Measurements from ENCODE around the gene KRT8. TPM values are rescaled to one million over a fixed set of nuclear protein-coding genes. Genes with fewer than 3 reads are reported as not detected.

KRT8 gene
- total RNA-seq, 1 donor from 2014 or later = 54.3 TPM

- no peak for TF ChIP-seq CTCF (IDR thresholded peaks at IDR 0.05)
- no peak for DNase-seq (ENCODE audit: low spot score in 2 of 2)
- no peaks in the 10 kb centered on the region for H3K9me3 ChIP-seq
- no peaks in the 10 kb centered on the region for H3K27me3 ChIP-seq
- intact Hi-C loops (cut with DNase I) = no loop called here
- H3K27ac ChIP-seq = no peak overlapping the region
- H3K4me1 ChIP-seq = no peaks in the 10 kb centered on the region
- no peaks in the 10 kb centered on the region for H3K36me3 ChIP-seq
- H3K4me3 ChIP-seq = no peak overlapping the region
Measured at GRCh38 chr12:52909331-52909730, 4.5 kb upstream of the KRT8 start.

GRCh38 chr12:52907092-52907810 lies 2.4 kb upstream of the KRT8 start:
- Histone ChIP-seq H3K27me3 (no peaks in the 10 kb centered on the region), H3K4me1 (peaks cover 0 to 10% of the 10 kb centered on the region in 2 donors), H3K9me3 (no peaks in the 10 kb centered on the region), H3K4me3 (no peak overlapping the region), H3K27ac (no peak overlapping the region), H3K36me3 (no peaks in the 10 kb centered on the region)
- no peak for DNase-seq (ENCODE audit: low spot score in 2 of 2)
- intact Hi-C loops (cut with DNase I) = no loop called here
- no peak for TF ChIP-seq CTCF (IDR thresholded peaks at IDR 0.05)

GRCh38 chr12:52906191-52906601 lies 1.3 kb upstream of the KRT8 start:
- Histone ChIP-seq H3K4me1 (peaks cover 0 to 10% of the 10 kb centered on the region in 2 donors), H3K27ac (no peak overlapping the region), H3K36me3 (peaks cover 0 to 7% of the 10 kb centered on the region in 2 donors), H3K4me3 (no peak overlapping the region), H3K27me3 (no peaks in the 10 kb centered on the region), H3K9me3 (no peaks in the 10 kb centered on the region)
- TF ChIP-seq CTCF (IDR thresholded peaks at IDR 0.05) = no peak
- intact Hi-C loops (cut with DNase I) = no loop called here
- no peak for DNase-seq (ENCODE audit: low spot score in 2 of 2)

GRCh38 chr12:52903855-52904508 lies 894 bp downstream of the KRT8 start:
- DNase-seq (ENCODE audit: low spot score in 2 of 2) = no peak
- intact Hi-C loops (cut with DNase I) = loop anchor here (2.0 to 5.0 kb wide), 2 partner anchors 23 to 78 kb away; no protein-coding TSS in a partner anchor
- peaks cover 0 to 10% of the 10 kb centered on the region in 2 donors for H3K4me1 ChIP-seq
- peak overlapping the region; percentile 68 to 83 for H3K27ac ChIP-seq
- no peaks in the 10 kb centered on the region for H3K9me3 ChIP-seq
- H3K27me3 ChIP-seq = no peaks in the 10 kb centered on the region
- no peak for TF ChIP-seq CTCF (IDR thresholded peaks at IDR 0.05)
- peak overlapping the region; percentile 71 to 73 for H3K4me3 ChIP-seq
- peaks cover 4 to 28% of the 10 kb centered on the region in 2 donors for H3K36me3 ChIP-seq

GRCh38 chr12:52903285-52903854 lies 1.5 kb downstream of the KRT8 start:
- DNase-seq (ENCODE audit: low spot score in 2 of 2) = peak; percentile 21 to 87
- H3K36me3 ChIP-seq = peaks cover 8 to 31% of the 10 kb centered on the region in 2 donors
- intact Hi-C loops (cut with DNase I) = loop anchor here (5.0 kb wide), 1 partner anchor 79 kb away; no protein-coding TSS in a partner anchor
- no peaks in the 10 kb centered on the region for H3K27me3 ChIP-seq
- H3K4me1 ChIP-seq = peaks cover 0 to 10% of the 10 kb centered on the region in 2 donors
- no peak for TF ChIP-seq CTCF (IDR thresholded peaks at IDR 0.05)
- peak overlapping the region; percentile 71 to 73 for H3K4me3 ChIP-seq
- peak overlapping the region; percentile 68 to 83 for H3K27ac ChIP-seq
- no peaks in the 10 kb centered on the region for H3K9me3 ChIP-seq

Data from ascending aorta (tissue), 2 donors.